ENCODE data around the gene TDRD10.

- TF ChIP-seq EZH2 (optimal IDR thresholded peaks at IDR 0.05; ENCODE audit: low read depth, low read length): no peak
- TF ChIP-seq EZH2phosphoT487 (IDR thresholded peaks at IDR 0.05; ENCODE audit: low read length): no peak
- no peak for TF ChIP-seq CTCF (IDR thresholded peaks at IDR 0.05; ENCODE audit: low read length)
Measured at GRCh38 chr1:154520333-154520732, 18.3 kb downstream of the TDRD10 start.

Data from MM.1S (cell line).